Large intestine (tissue), 3 donors: ENCODE data around the gene CHD2. TPM values are rescaled to one million over a fixed set of nuclear protein-coding genes. Genes with fewer than 3 reads are reported as not detected.

Source experiments
- DNase-seq, 2 donors: peaks; one replicate each; pipeline versions ENCODE4 v3.0.0 to v3.0.0-alpha.2; 2013
- H3K27ac ChIP-seq: one replicate; pipeline ENCODE4 v1.5.1; 2013; ENCODE audit warnings: low read length
- H3K27me3 ChIP-seq: 2 replicates; pipeline ENCODE4 v1.6.1; 2013; ENCODE audit warnings: low read length; ENCODE audit not compliant: control insufficient read depth, insufficient read depth
- H3K36me3 ChIP-seq: 2 replicates; pipeline ENCODE4 v1.6.1; 2013; ENCODE audit warnings: low read length; ENCODE audit not compliant: control insufficient read depth, insufficient read depth
- H3K4me1 ChIP-seq: one replicate; pipeline ENCODE4 v1.6.1; 2013; ENCODE audit warnings: low read length; ENCODE audit not compliant: control insufficient read depth, insufficient read depth
- H3K4me3 ChIP-seq: one replicate; pipeline ENCODE4 v1.5.1; 2013; ENCODE audit warnings: low read length
- H3K9me3 ChIP-seq: one replicate; pipeline ENCODE4 v1.6.1; 2013; ENCODE audit warnings: mild to moderate bottlenecking, low read depth, low read length, moderate library complexity; ENCODE audit not compliant: control insufficient read depth
- WGBS: methylation state at CpG from one replicate; pipeline ENCODE4 v1.1.5; 2013; ENCODE audit warnings: low lambda C conversion rate; ENCODE audit not compliant: insufficient coverage; 5-methylcytosine and 5-hydroxymethylcytosine counted together
- polyA plus RNA-seq: library from polyadenylated mRNA; unstranded; fragments of 120-200 nt; gene quantifications from one replicate; pipeline ENCODE4 v1.2.1, GENCODE V29; 2013

CHD2 gene
- polyA plus RNA-seq, 1 donor: 75.7 TPM

GRCh38 chr15:92979011-92979701 lies 79.0 kb downstream of the CHD2 start:
- peaks cover 79% of the 10 kb centered on the region for H3K36me3 ChIP-seq
- no peak overlapping the region for H3K4me3 ChIP-seq
- no peak for DNase-seq
- WGBS: 94% methylated on average over 4 of the region's 5 CpGs
- no peaks in the 10 kb centered on the region for H3K9me3 ChIP-seq
- H3K27ac ChIP-seq: no peak overlapping the region
- no peaks in the 10 kb centered on the region for H3K27me3 ChIP-seq
- H3K4me1 ChIP-seq: no peaks in the 10 kb centered on the region

DNA sequence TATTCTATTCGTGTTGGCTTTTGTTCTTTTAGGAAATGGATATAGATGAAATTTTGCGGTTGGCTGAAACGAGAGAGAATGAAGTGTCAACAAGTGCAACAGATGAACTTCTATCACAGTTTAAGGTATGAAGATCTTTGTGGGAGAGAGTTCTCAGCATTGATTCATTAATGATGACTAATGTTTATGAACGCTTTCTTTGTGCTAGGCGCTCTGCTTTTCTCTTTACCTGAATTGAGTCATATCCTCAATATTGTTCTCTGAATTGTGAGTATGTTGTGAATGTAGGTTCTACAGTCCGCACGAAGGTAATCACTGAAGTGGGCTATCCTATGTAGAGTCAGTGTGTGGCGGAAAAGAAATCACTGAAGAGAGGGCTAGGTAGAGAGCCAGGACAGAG lies 81.2 kb downstream of the CHD2 start:
- Histone ChIP-seq H3K36me3 (peaks cover 80% of the 10 kb centered on the region), H3K9me3 (no peaks in the 10 kb centered on the region)

GRCh38 chr15:92984161-92984560 lies 84.0 kb downstream of the CHD2 start:
- no peak overlapping the region for H3K4me3 ChIP-seq
- 96% methylated on average over 4 of the region's 4 CpGs for WGBS
- DNase-seq: no peak
- peaks cover 77% of the 10 kb centered on the region for H3K36me3 ChIP-seq
- H3K27me3 ChIP-seq: no peaks in the 10 kb centered on the region
- H3K27ac ChIP-seq: no peak overlapping the region
- H3K9me3 ChIP-seq: no peaks in the 10 kb centered on the region
- no peaks in the 10 kb centered on the region for H3K4me1 ChIP-seq

More for the DNA sequence above, 81.2 kb downstream of the CHD2 start:
- H3K27ac ChIP-seq: no peak overlapping the region
- H3K27me3 ChIP-seq: no peaks in the 10 kb centered on the region
- H3K4me3 ChIP-seq: no peak overlapping the region
- DNase-seq: no peak
- no peaks in the 10 kb centered on the region for H3K4me1 ChIP-seq
- 100% methylated on average over 2 of the region's 8 CpGs for WGBS

DNA sequence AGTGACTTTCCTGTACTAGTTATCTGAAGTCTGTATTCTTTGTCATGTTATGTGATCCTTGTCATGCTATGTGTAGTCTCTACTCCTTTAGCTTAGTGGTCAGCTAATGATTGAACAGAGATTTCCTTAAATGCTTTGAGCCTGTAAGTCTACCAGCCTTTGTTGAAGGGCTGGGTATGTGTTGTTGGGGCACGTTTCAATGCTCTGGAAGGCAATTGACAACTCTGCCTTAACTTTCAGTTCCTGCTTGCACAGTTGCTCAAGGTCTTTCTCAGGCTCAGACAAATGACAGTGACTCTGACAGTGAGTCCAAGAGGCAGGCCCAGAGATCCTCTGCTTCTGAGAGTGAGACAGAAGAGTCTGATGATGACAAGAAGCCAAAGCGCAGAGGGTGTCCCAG lies 89.3 kb downstream of the CHD2 start:
- Histone ChIP-seq H3K27ac (no peak overlapping the region), H3K4me1 (no peaks in the 10 kb centered on the region), H3K36me3 (peaks cover 78% of the 10 kb centered on the region), H3K27me3 (no peaks in the 10 kb centered on the region), H3K9me3 (no peaks in the 10 kb centered on the region), H3K4me3 (no peak overlapping the region)
- DNase-seq: no peak
- WGBS: no CpG with 5 or more reads among the region's 2 CpGs

DNA sequence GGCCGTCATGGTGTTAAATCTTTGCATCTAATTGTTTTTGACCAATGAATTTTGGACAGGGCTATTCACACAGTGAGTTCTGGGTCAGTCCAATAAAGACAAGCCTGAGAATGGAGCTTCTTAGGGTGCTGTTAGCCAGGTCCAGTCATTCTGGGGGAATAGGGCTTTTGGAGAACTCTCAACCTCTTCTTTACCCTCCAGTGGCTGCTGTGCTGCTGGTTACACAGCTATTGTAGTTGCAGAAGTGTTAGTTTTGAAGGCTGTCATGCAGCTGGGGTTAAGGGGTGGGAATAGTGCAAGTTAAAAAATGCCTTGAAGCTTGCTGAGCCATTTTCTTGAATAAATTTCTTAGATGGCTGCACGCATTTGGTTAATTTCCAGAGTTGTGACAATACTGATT lies 89.9 kb downstream of the CHD2 start:
- no peak overlapping the region for H3K4me3 ChIP-seq
- peaks cover 76% of the 10 kb centered on the region for H3K36me3 ChIP-seq
- no peak overlapping the region for H3K27ac ChIP-seq
- no peaks in the 10 kb centered on the region for H3K27me3 ChIP-seq
- no peaks in the 10 kb centered on the region for H3K9me3 ChIP-seq
- no peak for DNase-seq
- no peaks in the 10 kb centered on the region for H3K4me1 ChIP-seq
- WGBS: 100% methylated on average over 2 of the region's 2 CpGs

- Histone ChIP-seq H3K9me3 (no peaks in the 10 kb centered on the region), H3K27ac (no peak overlapping the region)
- 100% methylated on average over 3 of the region's 9 CpGs for WGBS
Measured at GRCh38 chr15:92992720-92993119, 92.6 kb downstream of the CHD2 start.

GRCh38 chr15:92997821-92998220 lies 97.7 kb downstream of the CHD2 start:
- H3K36me3 ChIP-seq: peaks cover 86% of the 10 kb centered on the region
- H3K27ac ChIP-seq: no peak overlapping the region
- H3K4me3 ChIP-seq: no peak overlapping the region
- no peaks in the 10 kb centered on the region for H3K27me3 ChIP-seq
- no peaks in the 10 kb centered on the region for H3K9me3 ChIP-seq
- no CpG with 5 or more reads among the region's 6 CpGs for WGBS
- no peaks in the 10 kb centered on the region for H3K4me1 ChIP-seq
- no peak for DNase-seq

More at GRCh38 chr15:92992720-92993119, 92.6 kb downstream of the CHD2 start:
- DNase-seq: no peak
- Histone ChIP-seq H3K36me3 (peaks cover 77% of the 10 kb centered on the region), H3K27me3 (no peaks in the 10 kb centered on the region), H3K4me3 (no peak overlapping the region), H3K4me1 (no peaks in the 10 kb centered on the region)

DNA sequence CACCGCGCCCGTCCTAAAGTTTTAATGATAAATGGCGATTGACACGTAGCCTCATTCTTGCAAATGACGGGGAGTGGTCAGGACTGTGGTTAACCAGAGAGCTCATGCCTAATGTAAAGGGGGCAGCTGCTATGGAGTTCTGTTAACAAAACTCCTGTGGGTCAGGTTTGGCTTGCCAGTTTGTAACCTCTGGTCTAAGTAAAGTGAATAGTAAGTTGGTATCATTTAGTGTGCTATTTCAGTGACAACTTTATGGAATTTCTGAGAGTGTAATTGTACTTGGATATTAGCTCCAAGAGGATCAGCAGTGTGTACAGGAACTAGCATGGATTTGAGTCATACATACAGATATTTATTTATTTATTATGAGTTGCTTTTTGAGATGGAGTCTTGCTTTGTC lies 101.0 kb downstream of the CHD2 start:
- H3K27ac ChIP-seq: no peak overlapping the region
- H3K36me3 ChIP-seq: peaks cover 93% of the 10 kb centered on the region
- no peak overlapping the region for H3K4me3 ChIP-seq

GRCh38 chr15:93001881-93002280 lies 101.8 kb downstream of the CHD2 start:
- no peaks in the 10 kb centered on the region for H3K27me3 ChIP-seq
- WGBS: 93% methylated on average over 2 of the region's 2 CpGs

More for the DNA sequence above, 101.0 kb downstream of the CHD2 start:
- DNase-seq: no peak
- no peaks in the 10 kb centered on the region for H3K9me3 ChIP-seq
- no CpG with 5 or more reads among the region's 6 CpGs for WGBS
- H3K27me3 ChIP-seq: no peaks in the 10 kb centered on the region
- no peaks in the 10 kb centered on the region for H3K4me1 ChIP-seq

DNA sequence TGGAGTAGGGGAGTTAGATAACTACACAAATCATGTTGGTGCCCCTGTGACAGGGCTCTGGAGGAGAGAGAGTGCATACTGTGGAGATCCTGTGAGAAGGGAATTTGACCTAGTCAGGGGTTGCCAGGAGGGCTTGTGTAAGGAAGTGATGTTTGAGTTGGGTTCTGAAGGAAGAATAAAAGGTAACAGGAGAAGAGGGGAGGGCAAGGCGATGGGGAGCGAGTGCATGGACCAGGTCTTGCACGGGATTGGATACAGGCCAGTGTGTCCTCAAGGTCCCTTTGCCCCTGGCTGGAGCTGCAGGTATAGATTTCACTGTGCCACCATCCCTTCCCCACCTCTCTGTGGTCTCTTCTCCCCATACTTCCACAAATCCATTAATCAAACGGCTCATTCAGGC lies 105.0 kb downstream of the CHD2 start:
- Histone ChIP-seq H3K4me1 (no peaks in the 10 kb centered on the region), H3K4me3 (no peak overlapping the region), H3K9me3 (no peaks in the 10 kb centered on the region), H3K27ac (no peak overlapping the region), H3K27me3 (no peaks in the 10 kb centered on the region), H3K36me3 (peaks cover 89% of the 10 kb centered on the region)
- WGBS: no CpG with 5 or more reads among the region's 4 CpGs
- no peak for DNase-seq

More at GRCh38 chr15:93001881-93002280, 101.8 kb downstream of the CHD2 start:
- Histone ChIP-seq H3K27ac (no peak overlapping the region), H3K4me1 (no peaks in the 10 kb centered on the region), H3K36me3 (peaks cover 92% of the 10 kb centered on the region), H3K4me3 (no peak overlapping the region), H3K9me3 (no peaks in the 10 kb centered on the region)
- no peak for DNase-seq

- no peaks in the 10 kb centered on the region for H3K4me1 ChIP-seq
- WGBS: no CpG with 5 or more reads among the region's 3 CpGs
- H3K27ac ChIP-seq: no peak overlapping the region
- H3K36me3 ChIP-seq: peaks cover 90% of the 10 kb centered on the region
- H3K27me3 ChIP-seq: no peaks in the 10 kb centered on the region
- no peak overlapping the region for H3K4me3 ChIP-seq
- H3K9me3 ChIP-seq: no peaks in the 10 kb centered on the region
- no peak for DNase-seq
Measured at GRCh38 chr15:93007994-93008393, 107.9 kb downstream of the CHD2 start.
